IPS-18c (cell line): Measurements from ENCODE around the gene COL26A1.

Experiments
- H3K4me3 ChIP-seq: 2 replicates; pipeline ENCODE4 v1.7.0; 2013; ENCODE audit warnings: low read depth, mild to moderate bottlenecking, low read length, moderate library complexity; ENCODE audit not compliant: insufficient read depth
- H3K9me3 ChIP-seq: one replicate; pipeline ENCODE4 v1.6.1; 2013; ENCODE audit warnings: mild to moderate bottlenecking, low read length, moderate library complexity; ENCODE audit not compliant: control insufficient read depth, insufficient read depth

COL26A1 gene

GRCh38 chr7:101586078-101586905 is 223.6 kb downstream of the COL26A1 start:
- Histone ChIP-seq H3K9me3 (no peaks in the 10 kb centered on the region), H3K4me3 (no peak overlapping the region)

- Histone ChIP-seq H3K4me3 (no peak overlapping the region), H3K9me3 (no peaks in the 10 kb centered on the region)
These were observed 224.4 kb downstream of the COL26A1 start for GRCh38 chr7:101586906-101587677.

- Histone ChIP-seq H3K4me3 (no peak overlapping the region), H3K9me3 (no peaks in the 10 kb centered on the region)
These were observed 225.7 kb downstream of the COL26A1 start for GRCh38 chr7:101588131-101588935.

- Histone ChIP-seq H3K9me3 (no peaks in the 10 kb centered on the region), H3K4me3 (no peak overlapping the region)
These were observed 226.4 kb downstream of the COL26A1 start for GRCh38 chr7:101589052-101589451.

- H3K4me3 ChIP-seq, result no peak overlapping the region
- no peaks in the 10 kb centered on the region for H3K9me3 ChIP-seq
These were observed 227.4 kb downstream of the COL26A1 start for GRCh38 chr7:101589976-101590662.

DNA sequence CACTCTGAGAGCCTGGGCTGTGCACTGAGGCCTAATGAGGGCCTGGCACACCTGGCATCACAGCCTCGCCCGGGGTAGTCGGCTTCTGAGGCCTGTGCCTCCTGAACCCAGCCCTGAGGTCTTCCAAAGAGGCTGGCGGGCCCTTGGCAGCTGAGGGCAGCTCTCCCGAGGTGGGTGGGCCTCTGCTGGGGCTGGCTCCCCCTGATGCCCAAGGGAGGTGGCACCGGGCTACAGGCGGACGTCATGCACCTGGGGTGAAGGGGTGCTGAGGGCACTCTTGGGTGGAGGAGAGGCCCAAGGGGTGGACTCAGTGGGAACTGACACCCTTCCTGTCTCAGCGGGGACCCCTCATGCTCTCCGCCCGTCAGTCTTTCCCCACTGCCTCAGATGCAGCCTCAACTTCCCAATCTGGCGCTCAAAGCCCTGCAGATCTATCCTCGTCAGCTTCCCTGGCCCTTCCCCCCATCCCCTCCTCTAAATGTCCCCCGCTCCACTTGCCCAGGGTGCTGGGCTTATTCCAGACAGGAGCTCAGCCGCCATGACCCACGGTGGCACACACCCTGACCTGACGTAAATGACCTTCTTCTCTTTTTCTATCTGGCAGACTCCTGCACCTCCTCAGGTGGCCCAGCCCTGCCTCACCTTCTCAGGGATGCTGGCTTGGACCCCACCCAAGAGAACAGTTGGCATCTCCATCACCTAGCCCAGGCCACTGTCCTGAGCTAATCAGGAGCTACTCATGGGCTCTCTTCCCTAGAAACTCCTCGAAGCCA is 228.2 kb downstream of the COL26A1 start:
- no peaks in the 10 kb centered on the region for H3K9me3 ChIP-seq
- H3K4me3 ChIP-seq, result no peak overlapping the region

GRCh38 chr7:101591504-101591903 is 228.8 kb downstream of the COL26A1 start:
- Histone ChIP-seq H3K4me3 (no peak overlapping the region), H3K9me3 (no peaks in the 10 kb centered on the region)

GRCh38 chr7:101593556-101593955 is 230.9 kb downstream of the COL26A1 start:
- Histone ChIP-seq H3K4me3 (no peak overlapping the region), H3K9me3 (no peaks in the 10 kb centered on the region)

- Histone ChIP-seq H3K4me3 (no peak overlapping the region), H3K9me3 (no peaks in the 10 kb centered on the region)
These were observed 232.1 kb downstream of the COL26A1 start for GRCh38 chr7:101594790-101595189.

- H3K9me3 ChIP-seq, result no peaks in the 10 kb centered on the region
- H3K4me3 ChIP-seq, result no peak overlapping the region
These were observed 232.6 kb downstream of the COL26A1 start for GRCh38 chr7:101595246-101595645.

DNA sequence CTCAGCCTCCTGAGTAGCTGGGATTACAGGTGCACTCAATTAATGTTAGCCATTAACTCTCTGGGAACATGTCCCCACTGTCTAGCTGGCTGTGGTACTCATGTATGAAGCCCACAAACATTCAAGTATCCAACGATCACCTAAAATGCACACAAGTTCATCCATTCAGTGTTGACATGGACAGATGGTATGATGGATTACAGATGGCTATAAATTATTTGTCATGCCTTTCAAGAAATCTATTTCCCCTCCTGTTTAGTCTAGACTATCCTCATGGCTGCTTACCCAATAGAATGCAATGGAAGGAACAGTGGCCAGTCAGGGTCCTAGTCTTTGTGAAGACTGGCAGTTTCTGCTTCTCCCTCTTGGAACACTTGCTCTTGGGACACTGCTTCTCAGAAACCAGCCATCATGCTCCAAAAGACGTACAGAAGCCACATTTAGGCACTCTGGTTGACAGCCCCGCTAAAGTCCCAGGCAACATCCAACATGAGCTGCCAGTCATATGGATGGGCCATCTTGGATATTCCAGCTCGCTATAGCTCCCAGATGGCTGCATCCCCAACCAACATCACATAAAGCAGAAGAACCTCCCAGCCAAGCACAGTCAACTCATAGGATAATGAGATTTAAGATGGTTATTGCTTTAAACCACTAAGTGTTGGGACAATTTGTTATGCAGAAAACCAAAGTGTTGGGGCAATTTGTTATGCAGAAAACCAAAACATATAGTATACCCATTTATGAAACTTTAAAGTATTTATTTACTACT is 233.3 kb downstream of the COL26A1 start:
- no peak overlapping the region for H3K4me3 ChIP-seq
- H3K9me3 ChIP-seq, result no peaks in the 10 kb centered on the region

DNA sequence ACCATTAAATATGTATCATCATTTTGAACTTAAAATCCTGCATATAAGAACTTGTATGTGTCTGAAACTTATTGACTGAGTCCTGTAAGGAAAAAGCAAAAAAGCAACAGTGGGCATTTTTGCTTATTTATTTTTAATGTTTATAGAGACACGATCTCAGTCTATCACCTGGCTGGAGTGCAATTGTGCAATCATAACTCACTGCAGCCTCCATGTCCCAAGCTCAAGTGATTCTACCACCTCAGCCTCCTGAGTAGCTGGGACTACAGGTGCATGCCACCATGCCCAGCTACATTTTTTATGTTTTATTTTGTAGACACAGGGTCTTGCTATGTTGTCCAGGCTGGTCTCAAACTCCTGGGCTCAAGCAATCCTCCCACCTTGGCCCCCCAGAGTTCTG is 234.2 kb downstream of the COL26A1 start:
- Histone ChIP-seq H3K9me3 (no peaks in the 10 kb centered on the region), H3K4me3 (no peak overlapping the region)

GRCh38 chr7:101597941-101598340 is 235.3 kb downstream of the COL26A1 start:
- Histone ChIP-seq H3K9me3 (no peaks in the 10 kb centered on the region), H3K4me3 (no peak overlapping the region)

DNA sequence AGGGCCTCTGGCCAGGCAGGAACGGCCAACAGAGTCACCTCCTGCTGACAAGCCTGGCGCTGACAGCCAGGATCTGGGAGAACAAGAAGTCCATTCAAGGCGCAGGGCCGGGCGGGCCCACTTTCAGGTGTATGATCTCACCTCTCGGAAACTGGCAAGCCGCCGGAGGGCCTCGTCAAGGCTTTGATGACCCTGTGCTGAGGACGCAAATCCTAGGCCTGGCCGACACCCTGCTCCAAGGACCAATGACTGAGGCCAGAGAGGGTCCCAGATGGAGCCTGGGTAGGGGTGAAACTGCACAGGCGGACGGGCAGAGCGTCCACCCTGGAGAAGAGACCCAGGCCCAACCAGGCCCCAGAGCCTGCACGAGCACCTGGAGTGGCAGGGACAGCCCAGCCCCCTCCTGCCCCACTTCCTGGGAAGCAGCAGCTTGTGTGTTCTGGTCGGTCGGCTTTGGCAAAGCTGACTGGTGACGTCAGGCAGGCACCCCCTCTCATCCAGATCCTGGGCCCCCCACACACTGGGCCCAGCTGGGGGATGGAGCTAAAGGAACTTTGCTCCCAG is 235.8 kb downstream of the COL26A1 start:
- H3K9me3 ChIP-seq, result no peaks in the 10 kb centered on the region
- H3K4me3 ChIP-seq, result no peak overlapping the region

DNA sequence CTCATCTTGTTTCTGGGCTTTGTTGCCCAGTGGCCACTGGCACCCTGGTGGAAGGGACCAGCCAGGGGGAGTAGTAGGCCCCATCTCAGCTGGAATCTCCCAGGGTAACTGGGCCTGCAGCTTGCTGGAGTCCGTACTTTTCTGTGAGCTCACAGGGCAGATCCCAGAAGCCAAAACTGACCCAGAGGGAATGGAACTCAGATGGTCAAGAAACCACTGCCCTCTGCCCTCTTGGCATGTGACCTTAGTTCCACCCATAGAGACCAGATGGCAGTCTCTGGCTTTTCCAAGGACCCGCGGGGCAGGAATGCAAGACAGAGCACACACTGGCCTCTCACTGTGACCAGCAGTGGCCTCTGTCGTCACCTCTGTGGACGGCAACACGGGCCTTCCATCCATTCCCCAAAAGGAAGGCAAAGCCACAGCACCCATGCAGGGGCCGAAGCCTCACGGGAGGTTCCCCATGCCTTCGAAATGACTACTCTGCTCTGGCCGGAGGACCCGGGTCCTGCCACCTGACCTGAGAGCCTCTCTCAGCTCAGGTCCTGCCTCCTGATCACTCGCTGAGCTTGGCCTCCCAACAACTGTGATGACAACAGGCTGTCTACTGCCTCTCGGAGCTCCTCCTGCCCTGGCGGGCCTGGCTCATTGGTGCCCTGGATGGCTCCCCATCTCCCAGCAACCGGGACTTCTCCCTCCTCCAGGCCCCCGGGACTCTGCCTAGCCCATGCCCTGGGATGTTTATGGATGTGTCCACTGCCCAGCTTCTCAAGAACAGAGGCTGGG is 236.5 kb downstream of the COL26A1 start:
- H3K9me3 ChIP-seq, result no peaks in the 10 kb centered on the region
- H3K4me3 ChIP-seq, result no peak overlapping the region
